Measurements from ENCODE around the gene PKD1.
"Not testable (repeated sequence)": the region's sequence is repeated elsewhere in the genome, so short reads cannot be mapped to it uniquely, and the experiment has no call there.

The PKD1 gene

GRCh38 chr16:2135770-2136490 is at the start of gene PKD1:
Gene PKD1 (minus strand): TSS chr16:2135898. CDS start chr16:2135689, 209 bp downstream.
- DNase-seq = not testable (repeated sequence)

DNA sequence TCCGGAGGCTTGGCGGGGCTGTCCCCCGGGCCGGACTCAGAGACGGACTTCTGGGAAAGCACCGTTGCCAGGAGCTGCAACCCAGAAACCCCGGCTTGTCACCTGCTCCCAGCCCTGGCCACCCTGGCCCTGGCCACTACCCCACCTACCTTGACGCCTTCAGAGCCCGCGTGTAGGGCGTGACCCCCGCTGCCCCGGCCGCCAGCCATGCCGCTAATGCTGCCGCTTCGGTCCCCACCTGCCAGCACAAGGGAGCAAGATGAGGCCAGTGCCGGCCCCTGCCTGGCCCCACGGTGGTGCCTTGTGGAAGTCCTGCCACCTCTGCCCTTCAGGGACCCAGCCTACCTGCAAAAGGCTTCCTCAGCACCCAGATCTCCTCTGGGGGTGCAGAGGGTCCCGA is 49.3 kb upstream of the PKD1 start:
- DNase-seq = no peak

DNA sequence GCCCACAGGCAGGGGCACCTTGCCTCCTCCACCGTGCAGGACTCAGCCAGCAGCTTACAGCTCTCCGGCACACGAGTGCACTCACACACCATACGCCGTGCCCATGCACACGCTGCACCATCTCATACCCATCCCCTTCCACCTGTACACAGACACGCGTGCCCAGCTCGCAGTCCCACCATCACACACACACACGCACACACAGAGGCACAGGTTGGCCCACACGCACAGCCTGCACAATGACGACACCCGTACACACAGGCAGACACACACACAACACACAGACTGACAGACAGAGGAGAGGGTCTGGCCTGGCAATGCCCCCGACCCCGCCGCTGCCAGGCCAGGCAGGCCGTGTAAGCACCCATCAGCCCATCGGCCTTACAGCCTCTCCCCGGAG is 48.6 kb upstream of the PKD1 start:
- DNase-seq = no peak

DNA sequence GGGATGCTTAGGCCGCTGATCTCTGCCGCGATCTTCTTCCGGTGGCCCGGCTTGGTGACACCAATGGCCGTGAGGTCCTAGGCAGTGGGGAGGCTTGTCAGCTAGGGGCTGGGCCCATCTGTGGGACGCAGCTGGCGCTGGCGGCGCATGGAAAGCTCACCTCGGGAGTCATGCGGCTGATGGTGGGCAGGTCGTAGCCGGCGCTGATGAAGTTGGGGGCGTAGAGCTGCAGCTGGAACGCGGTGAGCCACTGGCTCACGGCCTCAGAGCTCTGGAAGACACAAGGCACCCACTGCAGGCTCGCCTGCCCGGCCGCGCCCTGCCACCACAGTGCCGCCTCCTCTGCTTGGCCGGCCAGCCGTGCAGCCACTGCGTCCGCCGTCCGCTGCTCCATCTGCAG is 48.0 kb upstream of the PKD1 start:
- DNase-seq = no peak

DNA sequence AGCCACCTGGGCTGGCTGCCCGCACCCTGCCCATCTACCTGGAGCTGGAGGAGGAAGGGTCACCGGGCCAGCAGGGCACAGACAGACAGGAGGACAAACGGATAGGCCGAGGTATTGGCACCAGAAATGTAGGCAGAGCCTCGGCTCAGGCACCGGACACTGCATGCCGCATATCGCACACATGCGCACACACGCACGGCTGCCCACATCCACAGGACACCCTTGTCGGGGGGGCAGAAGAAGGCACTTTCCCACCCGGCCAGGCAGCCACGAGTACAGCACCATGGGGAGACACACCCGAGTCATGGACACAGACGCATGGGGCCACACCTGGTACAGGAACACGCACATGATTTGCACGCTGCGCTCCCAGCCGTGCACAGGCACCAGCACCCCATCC is 46.3 kb upstream of the PKD1 start:
- no peak for DNase-seq

GRCh38 chr16:2180962-2181923 is 45.5 kb upstream of the PKD1 start:
- DNase-seq = no peak

DNA sequence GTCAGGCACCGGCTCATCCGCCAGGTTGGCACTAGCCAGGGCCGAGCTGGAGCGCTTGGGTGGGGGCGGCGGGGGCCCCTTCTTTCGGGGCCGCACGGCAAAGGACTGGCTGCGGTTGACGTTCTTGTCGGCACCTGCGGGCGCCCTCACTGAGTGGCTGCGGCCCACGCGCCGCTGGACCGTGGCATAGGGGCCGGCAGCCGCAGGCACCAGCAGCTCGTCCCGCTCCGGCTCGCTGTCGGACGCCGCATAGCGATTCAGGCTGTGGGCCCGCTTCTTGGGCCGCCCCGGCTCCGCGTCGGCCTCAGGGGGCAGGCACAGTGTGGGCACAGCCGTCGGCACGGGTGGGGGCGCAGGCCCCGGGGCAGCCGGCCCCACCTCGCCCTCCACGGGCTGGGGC is 44.8 kb upstream of the PKD1 start:
- no peak for DNase-seq

GRCh38 chr16:2179576-2179975 is 43.9 kb upstream of the PKD1 start:
- DNase-seq = no peak

GRCh38 chr16:2179107-2179501 is 43.4 kb upstream of the PKD1 start:
- no peak for DNase-seq

- DNase-seq = no peak
Observed at GRCh38 chr16:2178321-2179106, 42.8 kb upstream of the PKD1 start.

- no peak for DNase-seq
Observed at GRCh38 chr16:2177561-2177960, 41.9 kb upstream of the PKD1 start.

DNA sequence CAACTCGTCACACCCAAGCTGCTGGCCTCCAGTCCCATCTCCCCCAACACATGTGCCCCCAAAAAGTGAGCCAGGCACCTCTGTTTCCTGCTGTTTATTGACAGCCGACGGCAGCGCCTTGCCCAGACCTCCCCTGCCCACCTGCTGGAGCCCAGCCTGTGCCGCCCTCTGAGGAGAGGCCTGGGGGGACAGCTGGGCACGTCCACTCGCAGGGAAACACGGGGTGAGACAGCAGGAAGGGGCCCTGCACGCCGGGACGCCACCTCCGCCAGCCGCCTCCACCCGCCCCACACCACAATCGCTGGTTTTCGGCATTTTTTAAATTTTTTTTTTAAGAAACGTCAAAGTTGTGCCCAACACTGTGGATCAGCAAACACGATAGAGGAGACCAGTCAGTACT is 41.4 kb upstream of the PKD1 start:
- DNase-seq = no peak

GRCh38 chr16:2176047-2176446 is 40.3 kb upstream of the PKD1 start:
- no peak for DNase-seq

- DNase-seq = no peak
Observed at GRCh38 chr16:2175454-2175853, 39.8 kb upstream of the PKD1 start.

- no peak for DNase-seq
Observed at GRCh38 chr16:2174396-2175131, 38.9 kb upstream of the PKD1 start.

DNA sequence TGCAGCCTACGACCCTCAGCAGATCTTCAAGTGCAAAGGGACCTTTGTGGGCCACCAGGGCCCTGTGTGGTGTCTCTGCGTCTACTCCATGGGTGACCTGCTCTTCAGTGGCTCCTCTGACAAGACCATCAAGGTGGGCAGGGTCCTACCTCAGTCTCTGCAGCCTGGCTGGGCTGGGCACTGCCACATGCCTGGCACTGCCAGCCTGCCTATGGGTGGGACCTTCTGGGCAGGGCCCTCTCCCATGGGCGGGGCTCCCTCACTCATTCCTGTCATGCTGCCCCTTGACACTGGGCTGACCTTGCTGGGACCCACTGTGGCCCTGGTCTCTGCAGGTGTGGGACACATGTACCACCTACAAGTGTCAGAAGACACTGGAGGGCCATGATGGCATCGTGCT is 38.2 kb upstream of the PKD1 start:
- no peak for DNase-seq

- DNase-seq = no peak
Observed at GRCh38 chr16:2173366-2173765, 37.7 kb upstream of the PKD1 start.

- DNase-seq = no peak
Observed at GRCh38 chr16:2172688-2173335, 37.1 kb upstream of the PKD1 start.

DNA sequence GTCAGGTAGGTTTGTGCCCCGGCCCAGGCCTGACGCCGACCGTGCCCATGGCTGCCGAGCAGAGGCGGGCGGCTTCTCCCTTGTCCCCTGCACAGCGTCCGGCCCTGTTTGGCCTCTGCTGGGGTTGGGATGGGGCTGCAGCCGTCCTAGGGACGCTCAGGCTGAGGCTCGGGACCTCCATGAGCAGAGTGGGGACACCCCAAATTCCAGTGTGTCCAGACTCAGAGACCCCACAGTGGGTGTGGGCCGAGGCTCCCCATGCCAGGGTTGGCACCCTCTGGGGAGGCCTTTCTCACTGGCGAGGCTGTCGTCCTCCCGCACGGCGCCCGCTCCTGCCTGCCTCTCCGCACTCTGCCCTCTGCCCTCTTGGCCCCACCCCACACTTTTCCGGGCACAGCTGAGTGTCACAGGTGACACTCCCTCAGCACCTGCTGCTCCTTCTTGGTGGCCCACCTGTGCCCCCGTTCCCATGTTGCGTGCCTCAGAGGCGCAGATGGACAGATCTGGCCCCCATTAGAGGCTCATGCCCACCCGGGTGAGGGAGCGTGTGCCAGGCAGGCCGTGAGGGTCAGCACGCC is 36.0 kb upstream of the PKD1 start:
- DNase-seq = no peak

DNA sequence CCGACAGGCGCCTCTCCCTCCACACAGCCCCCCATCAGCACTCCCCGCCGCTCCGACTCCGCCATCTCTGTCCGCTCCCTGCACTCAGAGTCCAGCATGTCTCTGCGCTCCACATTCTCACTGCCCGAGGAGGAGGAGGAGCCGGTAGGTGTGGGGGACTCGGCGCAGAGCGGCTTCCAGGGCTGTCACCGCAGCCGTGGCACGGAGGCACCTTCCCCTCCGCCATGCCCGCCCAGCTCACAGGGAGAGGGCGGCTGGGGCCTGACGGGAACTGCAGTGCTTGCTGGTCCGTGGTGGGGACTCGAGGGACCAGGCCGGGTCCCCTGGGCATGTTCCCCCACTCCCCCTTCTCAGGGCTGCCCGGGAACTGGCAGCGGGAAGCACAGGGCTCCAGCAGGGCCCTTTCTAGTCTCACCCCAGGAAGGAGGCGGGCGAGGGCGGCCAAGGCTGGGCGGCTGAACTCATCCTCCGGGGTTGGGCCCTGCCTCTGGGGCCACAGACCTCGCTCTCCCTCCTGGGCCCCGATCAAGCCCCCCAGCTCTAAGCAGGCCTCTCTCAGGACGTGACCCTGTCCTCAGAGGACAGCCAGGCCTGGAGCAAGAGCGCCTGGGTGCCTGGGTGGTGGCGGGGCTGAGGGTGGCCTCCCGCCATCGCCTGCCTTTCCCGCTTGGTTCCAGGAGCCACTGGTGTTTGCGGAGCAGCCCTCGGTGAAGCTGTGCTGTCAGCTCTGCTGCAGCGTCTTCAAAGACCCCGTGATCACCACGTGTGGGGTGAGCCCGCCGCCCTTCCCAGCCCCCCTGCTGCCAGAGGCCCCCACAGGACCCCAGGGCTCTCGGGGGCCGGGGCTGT is 35.1 kb upstream of the PKD1 start:
- DNase-seq = no peak

DNA sequence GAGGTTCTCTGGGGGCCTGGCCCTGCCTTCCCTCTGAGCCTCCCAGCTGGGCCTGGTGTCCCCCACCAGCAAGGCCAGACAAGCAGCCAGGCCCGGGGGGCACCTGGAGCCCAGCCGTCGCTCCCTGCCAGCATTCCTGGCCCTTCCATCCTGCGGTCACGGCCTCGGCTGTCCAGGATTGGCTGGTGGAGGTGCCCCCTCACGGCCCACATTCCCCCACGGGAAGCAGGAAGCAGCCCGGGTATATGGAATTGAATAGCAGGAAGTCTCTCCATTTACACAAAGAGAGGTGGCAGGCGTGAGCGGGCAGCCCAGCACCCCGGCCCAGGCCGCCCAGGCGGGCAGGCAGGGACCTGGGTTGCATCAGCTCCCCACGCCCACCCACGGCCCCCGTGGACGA is 34.4 kb upstream of the PKD1 start:
- DNase-seq = no peak
